GM20431 (cell line): ENCODE measurements around the gene KRT36.

Experiments used
- in situ Hi-C: fragments of 300-500 bp; cut with MseI, MboI; formaldehyde crosslinking; loops from one replicate; pipeline ENCODE4 v1.15.0; 2020; ENCODE audit warnings: low sequenced_read_pairs; ENCODE audit not compliant: unreplicated experiment

Gene KRT36

GRCh38 chr17:41489531-41489930, at the start of gene KRT36:
TSS of gene KRT36 (minus strand) at chr17:41489910. CDS start at chr17:41489864, 46 bp downstream.
- in situ Hi-C loops: no loop called here

DNA sequence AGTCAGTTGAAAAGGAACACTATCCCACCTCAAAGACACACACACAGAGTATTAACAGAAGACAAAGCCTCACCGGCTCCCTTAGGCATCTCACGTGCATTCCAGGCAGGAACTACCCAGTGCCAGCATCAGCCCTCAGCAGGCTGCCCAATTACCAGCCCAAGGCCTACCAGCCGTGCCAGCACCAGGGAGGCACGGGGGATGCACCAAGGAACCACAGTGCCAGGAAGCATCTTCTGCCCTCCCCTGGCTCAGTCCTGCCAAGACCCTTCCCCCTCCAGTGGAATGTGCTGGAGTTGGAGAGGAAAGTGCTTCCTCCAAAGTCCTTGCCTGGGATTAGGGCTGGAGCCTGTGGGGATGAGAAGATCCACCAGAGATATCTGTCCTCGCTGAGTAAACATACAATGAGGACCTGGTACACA, 49.4 kb upstream of the KRT36 start:
- in situ Hi-C loops: no loop called here

GRCh38 chr17:41538565-41538991, 48.9 kb upstream of the KRT36 start:
- in situ Hi-C loops: no loop called here

- in situ Hi-C loops: no loop called here
Observed at GRCh38 chr17:41537990-41538389, 48.3 kb upstream of the KRT36 start.

DNA sequence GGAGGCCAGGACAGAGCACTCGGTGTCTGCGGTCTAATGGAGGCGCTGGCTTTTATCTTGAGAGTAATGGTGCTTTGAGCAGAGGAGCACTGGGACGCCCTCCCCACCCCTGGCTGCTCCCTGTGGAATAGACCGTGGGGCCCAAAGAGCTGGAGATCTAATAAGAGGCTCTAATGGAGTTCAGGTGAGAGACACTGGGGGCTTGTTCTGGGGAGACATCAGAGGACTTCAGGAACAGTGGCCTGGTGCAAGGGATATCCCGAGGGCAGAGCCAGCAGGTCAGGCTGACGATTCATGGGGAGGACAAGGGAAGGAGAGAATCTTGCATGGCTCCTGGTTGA, 47.9 kb upstream of the KRT36 start:
- in situ Hi-C loops: no loop called here

DNA sequence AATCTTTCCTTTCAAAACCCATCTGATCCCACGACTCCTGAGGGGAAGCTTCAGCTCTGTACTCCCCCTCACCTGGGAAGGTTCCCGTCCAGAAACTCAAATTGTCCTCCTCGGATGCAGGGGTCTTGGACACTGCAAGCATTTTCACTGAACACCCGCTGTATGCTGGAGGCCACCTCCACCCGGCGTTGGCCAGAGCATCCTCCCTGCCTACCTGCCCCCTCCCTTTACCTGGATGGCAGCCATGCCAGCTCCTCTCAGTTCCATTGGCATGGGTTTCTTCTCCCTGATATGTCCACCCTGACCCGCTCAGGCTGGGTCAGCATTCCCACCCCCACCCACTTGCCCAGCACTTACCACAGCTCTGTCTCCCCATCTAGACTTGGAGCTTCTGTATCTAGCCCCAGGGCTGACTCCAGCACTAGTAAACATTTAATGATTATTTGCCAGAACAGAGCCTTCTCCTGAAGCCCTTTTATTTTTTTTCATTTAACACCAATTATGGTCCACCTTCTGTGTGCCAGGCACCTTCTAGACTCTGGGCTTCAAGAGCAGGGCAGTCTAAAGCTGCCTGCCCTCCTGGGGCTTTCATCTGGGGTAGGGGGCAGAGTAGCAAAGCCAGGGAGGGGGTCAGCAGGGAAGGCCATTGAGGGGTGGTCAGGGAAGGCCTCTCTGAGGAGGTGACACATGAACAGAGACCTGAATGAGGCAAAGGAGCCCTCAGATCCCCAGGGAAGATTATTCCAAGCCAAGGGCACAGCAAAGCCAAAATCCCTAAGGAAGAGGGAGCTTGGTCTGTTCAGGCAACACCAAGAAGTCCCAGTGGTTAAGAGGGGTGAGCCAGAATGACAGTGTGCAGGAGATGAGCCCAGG, 47.3 kb upstream of the KRT36 start:
- in situ Hi-C loops: no loop called here

- in situ Hi-C loops: no loop called here
Observed at GRCh38 chr17:41535764-41536481, 46.2 kb upstream of the KRT36 start.

GRCh38 chr17:41534899-41535546, 45.3 kb upstream of the KRT36 start:
- in situ Hi-C loops: no loop called here

- in situ Hi-C loops: no loop called here
Observed at GRCh38 chr17:41533613-41534012, 43.9 kb upstream of the KRT36 start.

DNA sequence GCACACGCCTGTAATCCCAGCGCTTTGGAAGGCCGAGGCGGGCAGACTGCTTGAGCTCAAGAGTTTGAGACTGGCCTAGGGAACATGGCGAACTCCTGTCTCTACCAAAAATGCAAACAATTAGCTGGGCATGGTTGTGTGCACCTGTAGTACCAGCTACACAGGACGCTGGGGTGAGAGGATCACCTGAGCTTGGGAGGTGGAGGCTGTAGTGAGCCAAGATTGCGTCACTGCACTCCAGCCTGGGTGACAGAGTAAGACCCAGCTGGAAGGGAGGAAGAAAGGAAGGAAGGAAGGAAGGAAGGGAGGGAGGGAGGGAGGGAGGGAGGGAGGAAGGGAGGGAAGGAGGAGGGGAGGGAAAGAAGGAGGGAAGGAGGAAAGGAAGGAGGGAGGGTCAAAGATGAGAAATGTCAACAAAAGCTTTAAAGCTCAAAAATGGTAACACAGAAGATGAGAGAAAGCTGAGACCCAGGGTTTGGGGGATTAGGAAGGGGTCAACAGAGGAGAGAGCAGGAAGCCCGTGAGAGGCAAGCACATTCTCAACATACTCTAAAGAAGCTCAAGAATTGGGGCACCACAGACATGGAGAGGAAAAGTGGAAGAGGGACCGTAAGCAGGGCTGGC, 43.3 kb upstream of the KRT36 start:
- in situ Hi-C loops: no loop called here

GRCh38 chr17:41531993-41532392, 42.3 kb upstream of the KRT36 start:
- in situ Hi-C loops: no loop called here

DNA sequence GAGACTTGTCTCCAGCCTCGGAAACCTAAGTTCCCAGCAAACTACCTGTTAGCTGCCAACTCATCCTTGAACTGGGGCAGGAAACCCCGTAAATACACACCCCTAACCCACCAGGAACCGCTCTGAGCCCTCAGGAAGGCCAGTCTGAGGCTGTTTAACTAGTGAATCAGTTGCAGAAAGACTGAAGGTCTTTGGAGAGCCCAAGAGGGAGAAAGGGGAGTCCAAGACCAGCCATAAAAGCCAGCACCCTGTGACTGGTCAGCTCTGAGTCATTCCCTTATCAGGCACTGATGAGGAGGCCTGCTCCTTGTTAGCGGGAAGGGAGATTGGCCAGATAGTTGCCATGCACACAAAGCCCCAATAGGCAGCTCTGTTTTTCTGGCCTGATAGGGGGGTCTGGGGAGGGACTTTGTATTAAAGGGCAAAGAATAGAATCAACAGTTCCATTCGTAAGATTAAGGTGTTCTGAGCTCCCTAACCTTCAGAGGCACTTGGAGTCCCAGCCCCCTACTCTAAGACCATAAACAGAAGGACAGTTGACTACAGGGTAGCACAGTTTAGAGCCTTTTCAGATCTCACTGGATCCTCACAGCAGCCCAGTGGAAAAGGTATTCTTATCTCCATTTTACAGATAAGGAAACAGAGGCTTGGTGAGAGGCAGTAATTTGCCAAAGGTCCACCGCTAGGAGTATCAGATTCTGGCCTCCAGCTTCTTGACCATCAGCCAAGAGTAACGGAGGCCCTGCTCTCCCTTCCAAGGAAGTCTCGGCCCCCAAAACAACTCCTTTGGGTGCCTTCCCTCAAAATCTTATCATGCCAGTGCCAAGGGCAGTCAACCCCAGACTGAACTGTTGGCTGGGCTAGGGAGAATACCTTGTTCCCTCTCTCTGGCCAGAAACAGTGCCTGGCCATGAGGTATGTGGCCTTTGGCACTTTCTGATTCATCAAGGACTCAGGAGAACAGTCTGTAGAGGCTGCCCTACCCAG, 40.6 kb upstream of the KRT36 start:
- in situ Hi-C loops: no loop called here

DNA sequence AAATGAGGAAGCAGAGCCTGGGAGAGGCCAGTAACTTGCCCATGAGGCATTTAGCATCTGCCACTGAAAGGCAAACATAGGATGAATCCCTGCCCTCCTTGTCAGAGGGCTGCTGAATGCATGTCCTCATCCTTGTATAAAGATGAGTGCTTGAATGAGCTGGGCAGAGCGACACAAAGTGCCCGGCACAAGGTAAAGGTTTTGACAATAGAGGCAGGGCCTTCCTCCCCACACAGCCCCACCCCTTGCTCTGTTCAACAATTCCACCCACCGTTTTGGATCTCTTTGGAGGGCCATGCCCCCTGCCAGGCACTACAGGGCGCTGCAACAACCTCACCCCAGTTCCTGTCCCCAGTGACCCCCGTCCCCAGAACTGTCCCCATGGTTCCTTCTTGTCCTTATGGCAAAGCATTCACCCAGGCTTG, 39.8 kb upstream of the KRT36 start:
- in situ Hi-C loops: no loop called here

DNA sequence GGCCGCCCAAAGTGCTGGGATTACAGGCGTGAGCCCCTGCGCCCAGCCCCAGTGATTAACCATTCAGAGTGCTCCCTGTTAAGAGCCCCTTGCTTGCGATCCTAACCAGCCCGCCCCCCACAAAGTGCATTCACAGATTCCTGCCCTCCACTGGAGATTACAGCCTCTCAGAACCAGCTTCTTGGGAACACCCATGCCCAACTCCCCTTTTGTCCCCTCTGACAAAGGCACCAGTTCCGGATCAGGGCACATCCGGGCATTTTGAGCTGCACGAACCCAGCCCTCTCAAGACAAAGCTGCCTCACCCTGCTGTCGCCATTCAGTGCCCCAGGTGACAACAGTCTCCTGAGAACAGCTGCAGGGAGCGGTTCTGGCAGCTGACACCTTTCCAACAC, 39.2 kb upstream of the KRT36 start:
- in situ Hi-C loops: no loop called here

DNA sequence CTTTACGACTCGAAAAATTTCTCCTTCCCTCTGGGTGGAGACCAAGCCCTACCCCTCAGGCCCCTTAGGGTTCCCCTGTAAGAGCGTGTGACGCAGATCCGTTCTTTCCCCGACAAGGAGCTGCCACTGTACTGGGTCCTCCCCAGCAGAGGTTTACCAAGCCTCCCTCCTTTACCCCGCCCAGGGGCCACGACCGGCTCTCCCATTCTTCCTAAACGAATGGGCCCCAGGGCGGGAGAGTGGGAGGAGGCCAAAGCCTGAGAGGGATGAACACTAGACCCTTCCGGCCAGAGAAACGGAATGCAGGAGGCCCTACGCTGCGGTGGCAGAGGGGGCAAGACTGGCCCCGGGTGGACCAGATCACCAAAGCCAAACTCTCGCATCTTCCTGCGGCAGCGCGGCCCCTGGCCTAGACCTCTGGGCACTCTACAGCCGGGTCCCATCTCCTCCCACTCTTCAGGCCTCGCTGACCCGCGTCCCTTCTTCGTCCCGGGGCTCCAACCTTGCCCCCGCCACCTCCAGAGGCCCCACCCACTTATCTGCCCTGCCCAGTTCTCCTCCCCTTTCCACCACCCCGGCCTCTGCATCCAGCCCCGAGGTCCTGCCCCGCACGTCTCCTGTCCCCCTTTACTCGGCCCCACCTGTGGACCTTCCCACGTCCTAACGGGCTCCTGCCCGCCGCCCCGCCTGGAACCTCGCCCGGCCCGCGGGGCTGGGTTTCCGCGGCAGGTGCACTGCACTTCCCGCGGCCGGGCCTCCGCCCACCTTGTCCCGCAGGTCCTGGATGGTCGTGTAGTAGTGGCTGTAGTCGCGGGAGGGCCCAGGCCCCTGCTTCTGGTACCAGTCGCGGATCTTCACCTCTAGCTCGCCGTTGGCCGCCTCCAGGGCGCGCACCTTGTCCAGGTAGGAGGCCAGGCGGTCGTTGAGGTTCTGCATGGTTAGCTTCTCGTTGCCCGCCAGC, 37.6 kb upstream of the KRT36 start:
- in situ Hi-C loops: no loop called here

- in situ Hi-C loops: no loop called here
Observed at GRCh38 chr17:41524261-41524660, 34.6 kb upstream of the KRT36 start.

DNA sequence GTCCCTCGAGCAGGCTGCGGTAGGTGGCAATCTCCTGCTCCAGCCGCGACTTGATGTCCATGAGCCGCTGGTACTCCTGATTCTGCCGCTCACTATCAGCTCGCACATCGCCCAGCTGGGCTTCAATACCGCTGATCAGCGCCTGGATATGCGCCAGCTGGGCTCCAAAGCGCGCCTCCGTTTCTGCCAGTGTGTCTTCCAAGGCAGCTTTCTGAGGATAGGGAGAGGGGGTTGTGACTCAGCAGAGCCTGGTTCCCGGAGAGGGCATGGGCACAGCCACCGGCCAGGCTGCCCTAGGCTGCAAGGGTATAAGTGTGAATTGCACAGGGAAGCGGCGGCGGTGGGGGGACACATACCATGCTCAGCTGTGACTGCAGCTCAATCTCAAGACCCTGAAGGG, 34.1 kb upstream of the KRT36 start:
- in situ Hi-C loops: no loop called here

GRCh38 chr17:41523225-41523593, 33.5 kb upstream of the KRT36 start:
- in situ Hi-C loops: no loop called here
